Karpas-422 (cell line): ENCODE data around the gene TMEM198. TPM values are rescaled to one million over a fixed set of nuclear protein-coding genes. Genes with fewer than 3 reads are reported as not detected.

Source experiments
- DNase-seq: peaks from one replicate; pipeline ENCODE4 v3.0.0-alpha.2; 2015
- H2AFZ ChIP-seq: fragments of 200-600 bp; sonication (generic); 2 replicates; pipeline ENCODE4 v1.6.1; 2014; ENCODE audit warnings: antibody characterized with exemption, low read length, mixed read lengths
- H3K27ac ChIP-seq: fragments of 200-600 bp; sonication (generic); 2 replicates; pipeline ENCODE4 v1.5.1; 2014; ENCODE audit warnings: mild to moderate bottlenecking, low read length, moderate library complexity
- H3K27me3 ChIP-seq: fragments of 200-600 bp; sonication (generic); 2 replicates; pipeline ENCODE4 v1.6.1; 2014; ENCODE audit warnings: low read length, mixed read lengths
- H3K36me3 ChIP-seq: fragments of 200-600 bp; sonication (generic); 2 replicates; pipeline ENCODE4 v1.6.1; 2014; ENCODE audit warnings: low read length, mixed read lengths; ENCODE audit not compliant: insufficient read depth
- H3K4me1 ChIP-seq: fragments of 200-600 bp; sonication (generic); 2 replicates; pipeline ENCODE4 v1.6.1; 2014; ENCODE audit warnings: mild to moderate bottlenecking, low read length, mixed read lengths
- H3K4me2 ChIP-seq: fragments of 200-600 bp; sonication (generic); 2 replicates; pipeline ENCODE4 v1.6.1; 2014; ENCODE audit warnings: low read length, low read depth, mild to moderate bottlenecking; ENCODE audit not compliant: poor library complexity, severe bottlenecking
- H3K4me3 ChIP-seq: fragments of 200-600 bp; sonication (generic); 2 replicates; pipeline ENCODE4 v1.5.1; 2014; ENCODE audit warnings: mild to moderate bottlenecking, antibody characterized with exemption, low read length, mixed read lengths
- H3K79me2 ChIP-seq: fragments of 200-600 bp; sonication (generic); 2 replicates; pipeline ENCODE4 v1.6.1; 2014; ENCODE audit warnings: mild to moderate bottlenecking, low read length, mixed read lengths
- H3K9ac ChIP-seq: fragments of 200-600 bp; sonication (generic); 2 replicates; pipeline ENCODE4 v1.6.0; 2014; ENCODE audit warnings: low read length
- H3K9me2 ChIP-seq: fragments of 200-600 bp; sonication (generic), shearing (Covaris generic); replicated peaks from 2 replicates; pipeline ENCODE4 v1.6.0; 2014; ENCODE audit warnings: mild to moderate bottlenecking, low read length, moderate library complexity; ENCODE audit not compliant: insufficient read depth
- H3K9me3 ChIP-seq: fragments of 300-700, 200-600 bp; sonication (generic); 2 replicates; pipeline ENCODE4 v1.6.1; 2014; ENCODE audit warnings: low read length, mixed read lengths
- H4K20me1 ChIP-seq: fragments of 200-600 bp; sonication (generic); 2 replicates; pipeline ENCODE4 v1.6.1; 2014; ENCODE audit warnings: mild to moderate bottlenecking, antibody characterized with exemption, low read length, low read depth; ENCODE audit not compliant: insufficient read depth
- total RNA-seq: library from RNA; depleted of rRNA; stranded (reverse); fragments of >200 nt; shearing (Covaris generic); gene quantifications from 2 replicates; pipeline ENCODE4 v1.2.3, GENCODE V29; 2014; ENCODE audit warnings: low replicate concordance

The TMEM198 gene
- total RNA-seq, 1 experiment from 2014 or later: 2.7 TPM

DNA sequence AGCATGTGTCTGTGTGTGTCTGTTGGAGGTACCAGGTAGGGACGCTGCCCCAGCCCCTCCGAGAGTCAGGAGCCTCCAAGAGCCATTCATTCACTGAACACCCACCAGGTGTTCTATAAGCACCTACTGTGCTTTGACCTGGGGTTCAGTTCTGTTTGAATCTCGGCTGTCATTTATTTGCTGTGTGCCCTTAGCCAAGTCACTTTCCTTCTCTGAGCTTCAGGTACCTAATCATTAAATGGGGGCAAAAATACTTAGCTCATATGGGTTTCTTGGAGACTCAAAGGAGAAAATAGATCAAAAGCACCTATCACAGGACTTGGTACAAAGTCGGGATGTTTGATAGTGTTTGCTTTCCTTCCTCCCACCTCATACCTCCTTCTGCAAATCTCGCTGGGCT is 16.4 kb upstream of the TMEM198 start:
- H4K20me1 ChIP-seq: 0 out of 2 replicates have a peak, but pooled peaks cover 7% of the 10 kb centered on the region
- H3K4me2 ChIP-seq: no peak overlapping the region
- H3K4me1 ChIP-seq: peaks cover 3% of the 10 kb centered on the region
- no peak overlapping the region for H3K9ac ChIP-seq
- H3K27me3 ChIP-seq: 0 out of 2 replicates have a peak, but pooled peaks cover 2% of the 10 kb centered on the region
- H3K4me3 ChIP-seq: no peak overlapping the region
- H2AFZ ChIP-seq: no peak overlapping the region
- H3K79me2 ChIP-seq: no peaks in the 10 kb centered on the region
- no peaks in the 10 kb centered on the region for H3K9me3 ChIP-seq
- no peaks in the 10 kb centered on the region for H3K36me3 ChIP-seq
- no peaks in the 10 kb centered on the region for H3K9me2 ChIP-seq
- DNase-seq: no peak
- no peak overlapping the region for H3K27ac ChIP-seq

DNA sequence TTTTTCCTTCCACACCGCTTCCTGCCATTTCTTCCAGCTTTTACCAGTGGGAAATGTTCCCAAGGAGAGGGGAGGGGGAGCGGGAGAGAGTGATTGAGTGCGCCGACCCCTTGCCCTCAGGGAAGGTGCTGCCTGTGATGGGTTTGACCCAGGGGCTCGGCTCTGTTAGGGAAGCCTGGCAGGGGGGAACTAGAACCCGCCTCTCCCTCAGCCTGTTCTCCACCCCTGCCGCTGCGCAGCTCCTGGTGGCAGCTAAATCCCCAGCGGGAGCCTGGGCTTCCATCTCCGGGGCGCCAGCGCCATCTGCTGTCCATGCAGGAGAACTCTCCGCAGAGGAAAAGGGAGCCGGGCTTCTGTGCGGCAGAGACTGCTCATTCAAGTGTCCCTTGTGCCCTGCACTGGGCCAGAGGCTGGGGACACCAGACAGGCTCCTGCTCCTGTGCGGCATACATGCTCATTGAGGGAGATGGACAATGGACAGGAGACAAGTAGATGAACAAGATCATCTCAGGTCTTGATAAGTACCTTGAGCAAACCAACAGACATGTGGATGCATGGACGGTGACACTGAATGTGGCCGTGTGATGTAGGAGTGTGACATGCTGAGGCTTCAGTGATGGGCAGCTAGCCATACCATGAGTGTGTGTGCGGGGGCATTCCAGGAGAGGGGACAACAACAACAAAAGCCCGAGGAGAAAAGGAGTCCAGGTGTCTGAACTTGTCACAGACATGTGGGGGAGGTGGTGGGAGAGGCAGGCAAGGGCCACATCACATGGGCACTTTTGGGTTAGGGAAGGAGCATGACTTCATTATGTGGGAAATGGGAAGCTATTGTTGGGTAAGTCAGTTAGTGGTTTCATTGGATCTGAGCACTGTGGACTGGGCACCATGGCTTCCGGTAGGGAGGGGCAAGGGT is 13.5 kb upstream of the TMEM198 start:
- Histone ChIP-seq H3K9me3 (no peaks in the 10 kb centered on the region), H3K4me1 (peaks cover 3% of the 10 kb centered on the region), H3K9me2 (no peaks in the 10 kb centered on the region), H3K79me2 (no peaks in the 10 kb centered on the region), H3K9ac (no peak overlapping the region), H3K36me3 (no peaks in the 10 kb centered on the region), H3K27ac (no peak overlapping the region), H2AFZ (no peak overlapping the region), H3K27me3 (0 out of 2 replicates have a peak, but pooled peaks cover 2% of the 10 kb centered on the region), H4K20me1 (0 out of 2 replicates have a peak, but pooled peaks cover 7% of the 10 kb centered on the region), H3K4me3 (no peak overlapping the region), H3K4me2 (no peak overlapping the region)
- DNase-seq: peak; percentile 95

DNA sequence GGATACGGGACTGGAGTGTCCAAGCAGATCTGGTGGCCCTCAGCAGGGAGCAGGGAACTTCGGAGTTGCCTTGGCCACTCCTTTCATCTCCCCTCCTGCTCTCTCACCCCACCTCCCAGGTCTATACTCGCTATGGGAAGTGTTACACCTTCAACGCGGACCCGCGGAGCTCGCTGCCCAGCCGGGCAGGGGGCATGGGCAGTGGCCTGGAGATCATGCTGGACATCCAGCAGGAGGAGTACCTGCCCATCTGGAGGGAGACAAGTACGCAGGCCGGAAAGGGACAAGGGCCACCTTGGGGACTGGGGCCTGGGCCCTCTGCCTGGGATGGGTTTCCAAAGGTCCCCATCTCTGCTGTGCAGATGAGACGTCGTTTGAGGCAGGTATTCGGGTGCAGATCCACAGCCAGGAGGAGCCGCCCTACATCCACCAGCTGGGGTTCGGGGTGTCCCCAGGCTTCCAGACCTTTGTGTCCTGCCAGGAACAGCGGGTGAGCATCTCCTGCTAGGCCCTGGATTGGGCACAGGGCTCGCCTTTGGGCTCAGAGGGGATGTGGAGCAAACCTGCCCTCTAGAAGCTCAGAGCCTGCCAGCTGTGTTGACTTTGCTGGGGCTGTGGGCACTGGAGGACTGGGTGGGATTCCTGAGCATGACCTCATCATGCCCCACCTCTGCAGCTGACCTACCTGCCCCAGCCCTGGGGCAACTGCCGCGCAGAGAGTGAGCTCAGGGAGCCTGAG is 12.0 kb upstream of the TMEM198 start:
- no peaks in the 10 kb centered on the region for H3K9me2 ChIP-seq
- peaks cover 3% of the 10 kb centered on the region for H3K4me1 ChIP-seq
- H3K9ac ChIP-seq: no peak overlapping the region
- DNase-seq: no peak
- H3K79me2 ChIP-seq: no peaks in the 10 kb centered on the region
- H3K4me2 ChIP-seq: no peak overlapping the region
- 0 out of 2 replicates have a peak, but pooled peaks cover 2% of the 10 kb centered on the region for H3K27me3 ChIP-seq
- no peak overlapping the region for H3K4me3 ChIP-seq
- 0 out of 2 replicates have a peak, but pooled peaks cover 7% of the 10 kb centered on the region for H4K20me1 ChIP-seq
- H3K27ac ChIP-seq: no peak overlapping the region
- no peaks in the 10 kb centered on the region for H3K36me3 ChIP-seq
- H2AFZ ChIP-seq: no peak overlapping the region
- no peaks in the 10 kb centered on the region for H3K9me3 ChIP-seq

DNA sequence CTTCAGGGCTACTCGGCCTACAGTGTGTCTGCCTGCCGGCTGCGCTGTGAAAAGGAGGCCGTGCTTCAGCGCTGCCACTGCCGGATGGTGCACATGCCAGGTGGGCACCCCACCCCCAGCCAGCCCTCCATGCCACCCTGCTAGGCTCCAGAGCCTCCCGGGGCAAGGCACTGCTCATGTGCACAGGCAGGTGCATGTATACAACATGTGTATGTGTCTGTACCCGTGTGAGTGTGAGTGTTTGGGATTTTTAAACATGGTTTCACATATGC is 11.5 kb upstream of the TMEM198 start:
- H3K9ac ChIP-seq: no peak overlapping the region
- 0 out of 2 replicates have a peak, but pooled peaks cover 2% of the 10 kb centered on the region for H3K27me3 ChIP-seq
- H3K4me1 ChIP-seq: peaks cover 3% of the 10 kb centered on the region
- no peak overlapping the region for H3K27ac ChIP-seq
- 0 out of 2 replicates have a peak, but pooled peaks cover 7% of the 10 kb centered on the region for H4K20me1 ChIP-seq
- no peak for DNase-seq
- no peaks in the 10 kb centered on the region for H3K36me3 ChIP-seq
- H3K79me2 ChIP-seq: no peaks in the 10 kb centered on the region
- no peak overlapping the region for H2AFZ ChIP-seq
- no peaks in the 10 kb centered on the region for H3K9me3 ChIP-seq
- H3K9me2 ChIP-seq: no peaks in the 10 kb centered on the region
- no peak overlapping the region for H3K4me2 ChIP-seq
- H3K4me3 ChIP-seq: no peak overlapping the region

DNA sequence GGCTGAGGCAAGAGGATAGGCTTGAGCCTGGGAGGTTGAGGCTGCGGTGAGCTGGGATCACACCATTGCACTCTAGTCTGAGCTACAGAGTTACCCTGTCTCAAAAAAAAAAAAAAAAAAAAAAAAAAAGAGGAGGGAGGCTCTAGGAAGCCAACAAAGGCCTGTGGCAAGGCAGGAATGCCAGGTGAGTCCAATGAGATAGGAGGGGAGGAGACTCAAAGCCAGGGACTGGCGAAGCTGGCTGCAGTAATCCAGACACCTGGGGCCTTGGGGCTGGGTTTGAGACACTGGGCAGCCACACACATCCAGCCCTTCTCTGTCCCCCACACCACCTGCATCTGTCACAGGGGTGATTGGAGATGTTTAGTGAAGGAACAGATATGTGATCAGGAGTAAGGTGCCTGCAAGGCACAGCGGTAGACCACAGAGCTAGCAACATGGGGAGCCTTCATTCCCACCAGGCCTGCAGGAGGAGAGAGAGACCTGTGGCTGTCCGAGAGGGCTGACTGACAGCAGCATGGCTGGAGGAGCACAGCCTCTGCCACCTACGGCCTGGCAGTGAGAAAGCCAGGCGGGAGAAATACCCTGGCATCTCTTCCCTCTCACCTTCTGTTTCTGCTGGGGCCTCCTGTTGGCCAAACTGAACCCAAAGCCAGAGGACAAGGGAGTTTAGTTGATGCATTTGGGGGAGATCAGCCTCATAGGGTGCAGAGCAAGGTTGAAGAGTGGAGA is 9.7 kb upstream of the TMEM198 start:
- Histone ChIP-seq H3K79me2 (no peaks in the 10 kb centered on the region), H3K4me2 (no peak overlapping the region), H4K20me1 (0 out of 2 replicates have a peak, but pooled peaks cover 7% of the 10 kb centered on the region), H3K27me3 (0 out of 2 replicates have a peak, but pooled peaks cover 2% of the 10 kb centered on the region), H3K9ac (no peak overlapping the region), H3K27ac (no peak overlapping the region), H3K4me3 (no peak overlapping the region), H3K9me2 (no peaks in the 10 kb centered on the region), H3K4me1 (peaks cover 3% of the 10 kb centered on the region), H3K9me3 (no peaks in the 10 kb centered on the region), H2AFZ (no peak overlapping the region), H3K36me3 (no peaks in the 10 kb centered on the region)
- DNase-seq: no peak

DNA sequence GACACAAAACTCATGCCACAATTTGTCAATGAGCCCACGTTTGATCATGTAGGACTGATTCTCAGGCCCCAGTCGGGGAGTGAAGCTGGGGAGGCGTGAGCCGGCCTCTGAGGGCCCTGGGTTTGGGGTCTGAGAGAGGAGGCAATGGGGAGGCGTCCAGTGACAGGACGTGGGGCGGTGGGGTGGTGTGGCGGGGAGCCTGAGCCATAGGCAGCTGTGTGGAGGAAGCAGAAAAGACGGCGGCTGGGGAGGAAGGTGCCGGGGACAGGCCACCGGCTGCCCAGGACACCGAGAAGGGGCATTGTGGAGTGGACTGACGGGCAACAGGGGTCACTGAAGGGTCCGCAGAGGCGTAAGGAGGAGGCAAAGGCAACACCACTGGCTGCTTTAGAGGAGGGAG is 7.4 kb upstream of the TMEM198 start:
- no peak overlapping the region for H3K4me3 ChIP-seq
- no peaks in the 10 kb centered on the region for H4K20me1 ChIP-seq
- H3K36me3 ChIP-seq: peaks cover 9% of the 10 kb centered on the region; the same call in 1 of the 2 replicates
- no peak for DNase-seq
- H3K27ac ChIP-seq: no peak overlapping the region
- no peak overlapping the region for H2AFZ ChIP-seq
- H3K9ac ChIP-seq: no peak overlapping the region
- no peaks in the 10 kb centered on the region for H3K9me3 ChIP-seq
- H3K79me2 ChIP-seq: no peaks in the 10 kb centered on the region
- no peaks in the 10 kb centered on the region for H3K9me2 ChIP-seq
- H3K4me1 ChIP-seq: peaks cover 2% of the 10 kb centered on the region; the same call in 1 of the 2 replicates
- H3K27me3 ChIP-seq: no peaks in the 10 kb centered on the region
- H3K4me2 ChIP-seq: no peak overlapping the region

DNA sequence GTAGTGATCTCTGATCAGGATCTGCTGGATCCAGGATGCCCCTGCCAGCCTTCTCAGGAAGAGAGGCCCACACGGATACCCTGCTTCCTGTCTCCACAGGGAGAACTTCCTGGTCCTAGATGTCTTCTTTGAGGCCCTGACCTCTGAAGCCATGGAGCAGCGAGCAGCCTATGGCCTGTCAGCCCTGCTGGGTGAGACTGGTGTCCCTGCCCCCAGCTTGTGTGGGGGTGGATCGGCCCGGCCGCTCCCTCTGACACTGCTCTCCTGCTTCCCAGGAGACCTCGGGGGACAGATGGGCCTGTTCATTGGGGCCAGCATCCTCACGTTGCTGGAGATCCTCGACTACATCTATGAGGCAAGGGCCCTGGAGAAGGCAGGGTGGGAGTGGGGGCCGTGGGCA is 6.9 kb upstream of the TMEM198 start:
- Histone ChIP-seq H3K4me1 (peaks cover 7% of the 10 kb centered on the region), H3K9ac (no peak overlapping the region), H3K9me2 (no peaks in the 10 kb centered on the region), H4K20me1 (no peaks in the 10 kb centered on the region), H3K27me3 (no peaks in the 10 kb centered on the region), H3K9me3 (no peaks in the 10 kb centered on the region), H2AFZ (no peak overlapping the region), H3K4me3 (no peak overlapping the region), H3K36me3 (peaks cover 9% of the 10 kb centered on the region; the same call in 1 of the 2 replicates), H3K79me2 (peaks cover under 1% of the 10 kb centered on the region; the same call in 1 of the 2 replicates), H3K27ac (no peak overlapping the region), H3K4me2 (no peak overlapping the region)
- DNase-seq: no peak
